Hepatocyte (in vitro differentiated cells): ENCODE results near the gene LHX6. TPM values are rescaled to one million over a fixed set of nuclear protein-coding genes. Genes with fewer than 3 reads are reported as not detected.

Source experiments
- DNase-seq: peaks from one replicate; pipeline ENCODE4 v3.0.0-alpha.2; 2016; ENCODE audit warnings: low spot score
- H2AFZ ChIP-seq: fragments of 200-600 bp; sonication (generic); 2 replicates; pipeline ENCODE4 v1.6.0; 2016; ENCODE audit warnings: antibody characterized with exemption, mild to moderate bottlenecking
- H3K27ac ChIP-seq: fragments of 200-600 bp; sonication (generic); 2 replicates; pipeline ENCODE4 v1.5.1; 2016; ENCODE audit warnings: mild to moderate bottlenecking
- H3K27me3 ChIP-seq: fragments of 200-600 bp; sonication (generic); 2 replicates; pipeline ENCODE4 v1.6.1; 2016
- H3K36me3 ChIP-seq: fragments of 200-600 bp; sonication (generic); replicated peaks from 2 replicates; pipeline ENCODE4 v1.5.1; 2016; ENCODE audit warnings: low read depth; ENCODE audit not compliant: insufficient read depth
- H3K4me1 ChIP-seq: fragments of 200-600 bp; sonication (generic); 2 replicates; pipeline ENCODE4 v1.5.1; 2016; ENCODE audit warnings: mild to moderate bottlenecking, moderate library complexity; ENCODE audit not compliant: insufficient read depth
- H3K4me2 ChIP-seq: fragments of 200-600 bp; sonication (generic); 2 replicates; pipeline ENCODE4 v1.6.0; 2016
- H3K4me3 ChIP-seq: fragments of 200-600 bp; sonication (generic); 2 replicates; pipeline ENCODE4 v1.5.1; 2016; ENCODE audit warnings: mild to moderate bottlenecking
- H3K79me2 ChIP-seq: fragments of 200-600 bp; sonication (generic); 2 replicates; pipeline ENCODE4 v1.6.0; 2017; ENCODE audit warnings: mild to moderate bottlenecking
- H3K9me2 ChIP-seq: fragments of 200-600 bp; sonication (generic); replicated peaks from 2 replicates; pipeline ENCODE4 v1.6.0; 2017; ENCODE audit warnings: mild to moderate bottlenecking; ENCODE audit not compliant: insufficient read depth
- H3K9me3 ChIP-seq: fragments of 200-600 bp; sonication (generic); 2 replicates; pipeline ENCODE4 v1.5.1; 2016; ENCODE audit warnings: low read depth, mild to moderate bottlenecking
- H4K20me1 ChIP-seq: fragments of 200-600 bp; sonication (generic); 2 replicates; pipeline ENCODE4 v1.6.0; 2016; ENCODE audit warnings: mild to moderate bottlenecking; ENCODE audit not compliant: insufficient read depth, poor library complexity, severe bottlenecking
- EZH2 ChIP-seq: fragments of 200-600 bp; sonication (generic); IDR thresholded peaks from 2 replicates; pipeline ENCODE4 v1.6.1; 2016; ENCODE audit warnings: antibody characterized with exemption, mild to moderate bottlenecking, borderline replicate concordance
- EZH2phosphoT487 ChIP-seq: fragments of 200-600 bp; sonication (generic); IDR thresholded peaks from one replicate; pipeline ENCODE4 v1.6.1; 2018; ENCODE audit warnings: antibody characterized with exemption, mild to moderate bottlenecking, low read depth, moderate library complexity; ENCODE audit not compliant: unreplicated experiment, severe bottlenecking
- WGBS: methylation state at CpG from one replicate; pipeline ENCODE4 v1.1.6; 2016; ENCODE audit warnings: low lambda C conversion rate; ENCODE audit errors: missing lambda C conversion rate; 5-methylcytosine and 5-hydroxymethylcytosine counted together
- polyA plus RNA-seq: library from polyadenylated mRNA; unstranded; fragments of >200 nt; fragmentation: Nextera tagmentation; extraction: Ambion mirVana; gene quantifications from 2 replicates; pipeline ENCODE4 v1.2.1, GENCODE V29; 2016
- total RNA-seq: library from RNA; depleted of rRNA; stranded (reverse); fragments of >200 nt; gene quantifications from 2 replicates; pipeline ENCODE4 v1.2.3, GENCODE V29; 2014
- TF ChIP-seq, protein P1 (sequence below): fragments of 200-600 bp; sonication (generic); IDR thresholded peaks from 2 replicates; pipeline ENCODE4 v1.5.1; 2016; ENCODE audit warnings: antibody characterized with exemption, mild to moderate bottlenecking; ENCODE audit not compliant: poor library complexity

The LHX6 gene
- total and polyA plus RNA-seq, 2 experiments from 2014 or later, result 0.10 to 0.39 TPM

DNA sequence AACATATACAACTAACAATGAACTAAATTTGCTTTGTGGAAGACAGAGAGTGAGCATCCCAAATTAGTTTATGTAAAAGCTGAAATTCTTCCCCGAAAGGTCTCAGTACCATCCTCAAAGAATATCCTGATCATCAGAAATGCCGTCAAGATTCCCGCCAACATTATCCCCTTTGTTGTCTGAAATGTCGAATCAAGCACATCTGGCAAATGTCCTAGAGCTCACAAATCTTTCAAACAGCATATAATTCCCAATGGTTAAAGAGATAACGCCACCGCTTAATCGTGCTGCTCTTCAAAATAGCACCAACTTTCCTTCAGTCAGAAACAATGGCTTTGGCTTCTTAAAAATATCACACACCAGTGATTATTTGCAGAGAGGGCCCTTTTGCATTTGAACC lies 45.3 kb downstream of the LHX6 start:
- H3K27ac ChIP-seq, result no peak overlapping the region
- H4K20me1 ChIP-seq, result no peaks in the 10 kb centered on the region
- no peak overlapping the region for H3K4me2 ChIP-seq
- H3K4me3 ChIP-seq, result no peak overlapping the region
- no peaks in the 10 kb centered on the region for H3K79me2 ChIP-seq
- no peaks in the 10 kb centered on the region for H3K9me3 ChIP-seq
- WGBS, result 53% methylated on average over 7 of the region's 7 CpGs
- TF ChIP-seq, protein P1, sequence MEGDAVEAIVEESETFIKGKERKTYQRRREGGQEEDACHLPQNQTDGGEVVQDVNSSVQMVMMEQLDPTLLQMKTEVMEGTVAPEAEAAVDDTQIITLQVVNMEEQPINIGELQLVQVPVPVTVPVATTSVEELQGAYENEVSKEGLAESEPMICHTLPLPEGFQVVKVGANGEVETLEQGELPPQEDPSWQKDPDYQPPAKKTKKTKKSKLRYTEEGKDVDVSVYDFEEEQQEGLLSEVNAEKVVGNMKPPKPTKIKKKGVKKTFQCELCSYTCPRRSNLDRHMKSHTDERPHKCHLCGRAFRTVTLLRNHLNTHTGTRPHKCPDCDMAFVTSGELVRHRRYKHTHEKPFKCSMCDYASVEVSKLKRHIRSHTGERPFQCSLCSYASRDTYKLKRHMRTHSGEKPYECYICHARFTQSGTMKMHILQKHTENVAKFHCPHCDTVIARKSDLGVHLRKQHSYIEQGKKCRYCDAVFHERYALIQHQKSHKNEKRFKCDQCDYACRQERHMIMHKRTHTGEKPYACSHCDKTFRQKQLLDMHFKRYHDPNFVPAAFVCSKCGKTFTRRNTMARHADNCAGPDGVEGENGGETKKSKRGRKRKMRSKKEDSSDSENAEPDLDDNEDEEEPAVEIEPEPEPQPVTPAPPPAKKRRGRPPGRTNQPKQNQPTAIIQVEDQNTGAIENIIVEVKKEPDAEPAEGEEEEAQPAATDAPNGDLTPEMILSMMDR, result no peak
- TF ChIP-seq EZH2, result no peak
- no peak for TF ChIP-seq EZH2phosphoT487
- H3K9me2 ChIP-seq, result no peaks in the 10 kb centered on the region
- DNase-seq, result no peak
- H3K36me3 ChIP-seq, result no peaks in the 10 kb centered on the region
- peaks cover 8% of the 10 kb centered on the region for H3K4me1 ChIP-seq
- peaks cover 9% of the 10 kb centered on the region for H3K27me3 ChIP-seq
- H2AFZ ChIP-seq, result no peak overlapping the region

- H2AFZ ChIP-seq, result no peak overlapping the region
These were observed 48.1 kb downstream of the LHX6 start for GRCh38 chr9:122180633-122181032.

GRCh38 chr9:122179690-122180074 lies 49.1 kb downstream of the LHX6 start:
- TF ChIP-seq EZH2 (no peak), EZH2phosphoT487 (no peak)
- TF ChIP-seq, protein P1, result no peak
- DNase-seq, result peak; percentile 62

More at GRCh38 chr9:122180633-122181032, 48.1 kb downstream of the LHX6 start:
- TF ChIP-seq, protein P1, result no peak
- TF ChIP-seq EZH2, result no peak
- no peak for TF ChIP-seq EZH2phosphoT487
- H3K79me2 ChIP-seq, result no peaks in the 10 kb centered on the region
- H3K9me2 ChIP-seq, result no peaks in the 10 kb centered on the region
- H3K4me3 ChIP-seq, result no peak overlapping the region
- H3K27ac ChIP-seq, result peak overlapping the region; percentile 87
- peak; percentile 75 for DNase-seq
- 29% methylated on average over 4 of the region's 4 CpGs for WGBS
- no peak overlapping the region for H3K4me2 ChIP-seq
- no peaks in the 10 kb centered on the region for H4K20me1 ChIP-seq
- peaks cover 9% of the 10 kb centered on the region for H3K27me3 ChIP-seq
- peaks cover 8% of the 10 kb centered on the region for H3K4me1 ChIP-seq
- no peaks in the 10 kb centered on the region for H3K36me3 ChIP-seq
- H3K9me3 ChIP-seq, result no peaks in the 10 kb centered on the region

More at GRCh38 chr9:122179690-122180074, 49.1 kb downstream of the LHX6 start:
- H2AFZ ChIP-seq, result no peak overlapping the region
- peak overlapping the region; percentile 87 for H3K27ac ChIP-seq
- peaks cover 8% of the 10 kb centered on the region for H3K4me1 ChIP-seq
- H3K27me3 ChIP-seq, result peaks cover 9% of the 10 kb centered on the region
- no peak overlapping the region for H3K4me2 ChIP-seq
- no peaks in the 10 kb centered on the region for H4K20me1 ChIP-seq
- H3K4me3 ChIP-seq, result no peak overlapping the region
- no peaks in the 10 kb centered on the region for H3K9me3 ChIP-seq
- WGBS, result 52% methylated on average over 2 of the region's 2 CpGs
- H3K79me2 ChIP-seq, result no peaks in the 10 kb centered on the region
- H3K9me2 ChIP-seq, result no peaks in the 10 kb centered on the region
- H3K36me3 ChIP-seq, result no peaks in the 10 kb centered on the region
